Measurements from ENCODE around the gene MYO1B.

DNA sequence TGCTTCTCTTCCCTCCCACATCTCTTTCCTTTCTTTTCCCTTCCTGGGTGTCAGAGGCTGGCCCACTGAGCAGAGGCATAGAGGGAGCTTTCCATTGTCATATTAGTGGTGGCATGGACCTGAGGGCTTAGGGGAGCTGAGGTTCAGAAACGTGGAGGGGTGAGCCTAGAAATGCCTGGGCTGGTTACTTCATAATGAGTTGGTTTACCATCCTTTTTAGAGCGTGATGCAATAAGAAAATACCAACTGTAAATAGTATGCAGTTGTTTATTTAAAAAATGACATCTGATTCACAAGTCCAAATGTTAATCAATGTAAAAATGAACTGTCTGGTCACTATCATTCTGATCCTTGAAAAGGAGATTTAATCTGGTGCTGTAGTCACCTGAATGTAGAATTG, 46.3 kb downstream of the MYO1B start:
- TF ChIP-seq CTCF (IDR thresholded peaks at IDR 0.05) (no peak), EP300 (IDR thresholded peaks at IDR 0.05) (no peak)
